ENCODE data around the gene GEMIN4. TPM values are rescaled to one million over a fixed set of nuclear protein-coding genes. Genes with fewer than 3 reads are reported as not detected.
"Not testable (repeated sequence)": the region's sequence is repeated elsewhere in the genome, so short reads cannot be mapped to it uniquely, and the experiment has no call there.

The GEMIN4 gene
- total and polyA plus RNA-seq, 8 donors: 6.3 to 13.1 (median 8.0) TPM

- no peaks in the 10 kb centered on the region for H3K9me3 ChIP-seq
- peak in 1 of 6 donors; percentile 14 for DNase-seq
- peaks cover 0 to 7% (median 7%) of the 10 kb centered on the region in 3 donors for H3K4me1 ChIP-seq
- FAIRE-seq: no peak
- H3K27me3 ChIP-seq: no peaks in the 10 kb centered on the region
- peaks cover 0 to 4% (median 0%) of the 10 kb centered on the region in 3 donors for H3K36me3 ChIP-seq
- H3K27ac ChIP-seq: no peak overlapping the region
- intact Hi-C loops (cut with DNase I): no loop called here
- ATAC-seq: no peak
- TF ChIP-seq, protein P1, sequence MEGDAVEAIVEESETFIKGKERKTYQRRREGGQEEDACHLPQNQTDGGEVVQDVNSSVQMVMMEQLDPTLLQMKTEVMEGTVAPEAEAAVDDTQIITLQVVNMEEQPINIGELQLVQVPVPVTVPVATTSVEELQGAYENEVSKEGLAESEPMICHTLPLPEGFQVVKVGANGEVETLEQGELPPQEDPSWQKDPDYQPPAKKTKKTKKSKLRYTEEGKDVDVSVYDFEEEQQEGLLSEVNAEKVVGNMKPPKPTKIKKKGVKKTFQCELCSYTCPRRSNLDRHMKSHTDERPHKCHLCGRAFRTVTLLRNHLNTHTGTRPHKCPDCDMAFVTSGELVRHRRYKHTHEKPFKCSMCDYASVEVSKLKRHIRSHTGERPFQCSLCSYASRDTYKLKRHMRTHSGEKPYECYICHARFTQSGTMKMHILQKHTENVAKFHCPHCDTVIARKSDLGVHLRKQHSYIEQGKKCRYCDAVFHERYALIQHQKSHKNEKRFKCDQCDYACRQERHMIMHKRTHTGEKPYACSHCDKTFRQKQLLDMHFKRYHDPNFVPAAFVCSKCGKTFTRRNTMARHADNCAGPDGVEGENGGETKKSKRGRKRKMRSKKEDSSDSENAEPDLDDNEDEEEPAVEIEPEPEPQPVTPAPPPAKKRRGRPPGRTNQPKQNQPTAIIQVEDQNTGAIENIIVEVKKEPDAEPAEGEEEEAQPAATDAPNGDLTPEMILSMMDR (IDR thresholded peaks at IDR 0.05): no peak
- 76 to 79% methylated on average over 13 of the region's 13 CpGs for WGBS, 2 donors
- H3K4me3 ChIP-seq: no peak overlapping the region
These were observed 1.4 kb upstream of the GEMIN4 start for GRCh38 chr17:753418-753817.

DNA sequence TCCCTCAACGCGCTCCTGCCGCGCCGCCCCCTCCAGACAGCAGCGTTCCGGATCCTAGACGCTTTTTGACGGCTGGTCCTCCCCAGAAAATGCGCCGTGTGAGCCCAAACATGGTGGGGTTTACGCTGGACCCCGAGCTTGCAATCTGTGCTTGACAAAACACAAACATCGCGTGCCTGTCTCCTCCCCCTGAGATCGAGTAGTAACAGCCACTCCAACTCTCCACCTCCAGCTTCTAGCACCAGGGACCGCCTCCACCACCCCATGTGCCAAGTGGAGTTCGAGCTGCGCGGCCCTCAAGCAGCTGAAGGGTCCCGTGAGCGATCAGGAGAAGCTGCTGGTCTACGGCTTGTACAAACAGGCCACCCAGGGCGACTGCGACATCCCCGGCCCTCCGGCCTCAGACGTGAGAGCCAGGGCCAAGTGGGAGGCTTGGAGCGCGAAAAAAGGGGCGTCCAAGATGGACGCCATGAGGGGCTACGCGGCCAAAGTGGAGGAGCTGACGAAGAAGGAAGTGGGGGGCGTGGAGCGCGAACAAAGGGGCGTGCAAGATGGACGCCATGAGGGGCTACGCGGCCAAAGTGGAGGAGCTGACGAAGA is 656 bp upstream of the GEMIN4 start:
- TF ChIP-seq, protein P1 (IDR thresholded peaks at IDR 0.05): no peak
- Histone ChIP-seq H3K4me3 (peak overlapping the region; percentile 73 to 96 (median 92)), H3K4me1 (peaks cover 0 to 7% (median 7%) of the 10 kb centered on the region in 3 donors), H3K27me3 (no peaks in the 10 kb centered on the region), H3K27ac (peak overlapping the region; percentile 57 to 81 (median 74)), H3K9me3 (no peaks in the 10 kb centered on the region), H3K36me3 (peaks cover 0 to 4% (median 1%) of the 10 kb centered on the region in 3 donors)
- intact Hi-C loops (cut with DNase I): no loop called here
- DNase-seq: peak; percentile 71 to 86 (median 74)
- peak; percentile 73 to 83 (median 78) for ATAC-seq
- 19 to 22% methylated on average over 43 of the region's 43 CpGs for WGBS, 2 donors
- no peak for FAIRE-seq

DNA sequence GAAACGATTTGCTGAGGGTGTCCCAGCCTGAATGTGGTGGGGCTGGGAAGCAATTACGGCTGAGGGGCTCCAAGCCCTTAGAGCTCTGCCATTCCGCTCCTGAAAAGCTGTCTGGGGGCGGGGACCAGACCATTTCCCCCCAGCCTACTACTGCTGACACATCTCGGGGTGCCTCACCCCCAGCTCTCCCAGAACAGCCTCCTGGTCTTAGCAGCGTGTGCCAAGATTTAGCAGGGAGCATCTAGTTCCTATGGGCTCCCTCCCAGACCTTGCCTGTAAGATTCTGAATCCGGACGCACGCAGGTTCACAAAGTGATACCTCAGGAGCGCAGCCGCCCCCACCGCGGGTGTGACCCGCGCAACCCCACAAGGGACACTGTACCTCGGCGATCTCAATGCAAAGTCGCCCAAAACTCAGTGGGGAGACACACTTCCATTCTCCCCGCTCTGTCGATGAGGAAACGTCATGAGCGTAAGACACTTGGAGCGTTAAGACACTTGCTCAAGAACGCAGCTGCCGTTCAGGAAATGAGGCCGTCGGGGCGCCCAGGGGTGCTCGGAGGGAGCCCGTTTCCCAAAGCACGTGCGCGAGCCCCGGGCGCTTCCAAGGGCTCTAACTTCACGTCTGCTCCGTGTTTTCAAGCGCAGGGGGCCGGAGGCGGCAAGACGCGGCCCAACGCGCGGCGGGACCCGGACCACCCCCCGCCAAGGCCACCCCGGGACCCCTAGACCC is 629 bp downstream of the GEMIN4 start:
- Histone ChIP-seq H3K4me3 (peak overlapping the region; percentile 73 to 96 (median 92)), H3K27me3 (no peaks in the 10 kb centered on the region), H3K27ac (peak overlapping the region; percentile 57 to 81 (median 74)), H3K36me3 (peaks cover 0 to 14% (median 8%) of the 10 kb centered on the region in 3 donors), H3K9me3 (no peaks in the 10 kb centered on the region), H3K4me1 (peaks cover 0 to 7% (median 7%) of the 10 kb centered on the region in 3 donors)
- ATAC-seq (peak; percentile 5 to 40 (median 22)), FAIRE-seq (no peak), DNase-seq (peak in 3 of 6 donors; percentile 11 to 29 (median 25))
- intact Hi-C loops (cut with DNase I): no loop called here
- 2% methylated on average over 49 of the region's 49 CpGs for WGBS, 2 donors
- TF ChIP-seq, protein P1 (IDR thresholded peaks at IDR 0.05): no peak

DNA sequence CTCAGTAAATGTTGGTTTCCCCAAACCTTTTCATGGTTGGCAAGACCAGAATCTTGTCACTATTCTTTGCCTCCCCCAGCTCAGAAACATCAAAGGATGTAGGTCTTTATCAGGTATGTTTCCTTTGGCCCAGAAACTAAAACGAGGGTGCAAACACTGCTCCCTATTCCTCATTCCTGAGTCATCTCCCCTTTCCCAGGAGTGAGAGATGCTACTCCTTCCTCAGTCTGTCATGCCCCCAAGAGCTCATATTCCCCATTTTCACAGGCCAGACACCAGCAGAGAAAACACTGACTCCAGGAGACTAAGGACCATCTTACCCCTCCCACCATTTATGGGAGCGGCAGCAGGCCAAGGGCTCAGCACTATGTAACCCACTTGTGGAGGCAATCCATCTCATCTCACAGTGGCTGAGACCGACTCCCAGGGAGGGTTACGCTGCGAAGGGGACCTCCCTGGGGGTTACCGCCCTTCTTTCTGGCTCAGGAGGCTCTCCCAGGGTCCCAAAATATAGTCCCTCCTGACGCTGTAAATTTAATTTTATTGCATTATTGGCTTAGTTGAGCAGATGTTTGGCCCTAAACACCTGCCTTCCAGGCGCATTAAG is 1.5 kb downstream of the GEMIN4 start:
- peaks cover 0 to 23% (median 12%) of the 10 kb centered on the region in 3 donors for H3K36me3 ChIP-seq
- intact Hi-C loops (cut with DNase I): no loop called here
- no peaks in the 10 kb centered on the region for H3K27me3 ChIP-seq
- no peak overlapping the region for H3K27ac ChIP-seq
- 79 to 80% methylated on average over 8 of the region's 8 CpGs for WGBS, 2 donors
- DNase-seq (no peak), FAIRE-seq (no peak), ATAC-seq (no peak)
- H3K9me3 ChIP-seq: no peaks in the 10 kb centered on the region
- H3K4me1 ChIP-seq: peaks cover 0 to 7% (median 7%) of the 10 kb centered on the region in 3 donors
- peak overlapping the region in 3 of 4 donors; percentile 73 to 96 (median 91) for H3K4me3 ChIP-seq
- TF ChIP-seq, protein P1 (IDR thresholded peaks at IDR 0.05): no peak

DNA sequence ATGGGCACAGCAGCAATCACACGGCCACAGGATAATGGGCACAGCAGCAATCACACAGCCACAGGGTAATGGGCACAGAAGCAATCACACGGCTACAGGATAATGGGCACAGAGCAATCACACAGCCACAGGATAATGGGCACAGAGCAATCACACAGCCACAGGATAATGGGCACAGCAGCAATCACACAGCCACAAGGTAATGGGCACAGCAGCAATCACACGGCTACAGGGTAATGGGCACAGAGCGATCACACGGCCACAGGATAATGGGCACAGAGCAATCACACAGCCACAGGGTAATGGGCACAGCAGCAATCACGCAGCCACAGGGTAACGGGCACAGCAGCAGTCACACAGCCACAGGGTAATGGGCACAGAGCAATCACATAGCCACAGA is 2.7 kb downstream of the GEMIN4 start:
- H3K4me1 ChIP-seq; FAIRE-seq; H3K4me3 ChIP-seq; H3K27me3 ChIP-seq; DNase-seq; ATAC-seq; H3K9me3 ChIP-seq; intact Hi-C loops (cut with DNase I); H3K27ac ChIP-seq: not testable (repeated sequence)
- H3K36me3 ChIP-seq: peaks cover 0 to 31% (median 21%) of the 10 kb centered on the region in 3 donors
- WGBS, 2 donors: 85 to 88% methylated on average over 7 of the region's 7 CpGs

GRCh38 chr17:748604-749003 is 3.5 kb downstream of the GEMIN4 start:
- H3K9me3 ChIP-seq; H3K27ac ChIP-seq; ATAC-seq; H3K4me3 ChIP-seq; FAIRE-seq; intact Hi-C loops (cut with DNase I); DNase-seq; H3K27me3 ChIP-seq; H3K4me1 ChIP-seq: not testable (repeated sequence)
- WGBS, 2 donors: 93 to 97% methylated on average over 4 of the region's 4 CpGs
- H3K36me3 ChIP-seq: peaks cover 0 to 31% (median 21%) of the 10 kb centered on the region in 3 donors
